Breast epithelium (tissue), 3 donors: ENCODE data around the gene TREML4.

Source experiments
- CTCF ChIP-seq, 3 donors: fragments of 450-650 bp; IDR thresholded peaks; one replicate each; pipeline ENCODE4 v1.5.1; 2016 to 2017; ENCODE audit warnings: antibody characterized with exemption in 3 of 3, mild to moderate bottlenecking in 3 of 3, moderate library complexity in 3 of 3
- POLR2AphosphoS5 ChIP-seq, 3 donors: sonication (generic); formaldehyde crosslinking; IDR thresholded peaks; one replicate each; pipeline ENCODE4 v1.6.1; 2017; ENCODE audit warnings: antibody characterized with exemption in 3 of 3

- TF ChIP-seq CTCF (IDR thresholded peaks at IDR 0.05): no peak
- TF ChIP-seq POLR2AphosphoS5 (IDR thresholded peaks at IDR 0.05): no peak
These were observed 29.4 kb downstream of the TREML4 start for GRCh38 chr6:41257369-41258195.
